ENCODE measurements around the gene DHX34. TPM values are rescaled to one million over a fixed set of nuclear protein-coding genes. Genes with fewer than 3 reads are reported as not detected.
"Not testable (repeated sequence)": the region's sequence is repeated elsewhere in the genome, so short reads cannot be mapped to it uniquely, and the experiment has no call there.

Gene DHX34
- total and polyA plus RNA-seq, 2 experiments from 2014 or later: 7.7 to 11.0 TPM

DNA sequence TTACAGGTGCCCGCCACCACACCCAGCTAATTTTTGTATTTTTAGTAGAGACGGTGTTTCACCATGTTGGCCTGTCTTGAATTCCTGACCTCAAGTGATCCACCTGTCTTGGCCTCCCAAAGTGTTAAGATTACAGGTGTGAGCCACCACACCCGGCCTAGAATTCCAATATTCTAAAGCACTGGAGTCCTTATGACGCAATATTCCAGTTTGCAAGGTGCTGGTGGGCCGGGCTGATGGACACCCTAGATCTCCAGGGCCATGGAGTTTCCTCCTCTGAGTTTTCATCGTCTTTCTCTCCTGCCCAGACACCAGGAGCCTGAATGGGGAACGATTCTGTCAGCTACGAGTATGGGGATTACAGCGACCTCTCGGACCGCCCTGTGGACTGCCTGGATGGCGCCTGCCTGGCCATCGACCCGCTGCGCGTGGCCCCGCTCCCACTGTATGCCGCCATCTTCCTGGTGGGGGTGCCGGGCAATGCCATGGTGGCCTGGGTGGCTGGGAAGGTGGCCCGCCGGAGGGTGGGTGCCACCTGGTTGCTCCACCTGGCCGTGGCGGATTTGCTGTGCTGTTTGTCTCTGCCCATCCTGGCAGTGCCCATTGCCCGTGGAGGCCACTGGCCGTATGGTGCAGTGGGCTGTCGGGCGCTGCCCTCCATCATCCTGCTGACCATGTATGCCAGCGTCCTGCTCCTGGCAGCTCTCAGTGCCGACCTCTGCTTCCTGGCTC lies 8.5 kb upstream of the DHX34 start:
- H3K9me3 ChIP-seq (ENCODE audit: low read depth): no peaks in the 10 kb centered on the region

DNA sequence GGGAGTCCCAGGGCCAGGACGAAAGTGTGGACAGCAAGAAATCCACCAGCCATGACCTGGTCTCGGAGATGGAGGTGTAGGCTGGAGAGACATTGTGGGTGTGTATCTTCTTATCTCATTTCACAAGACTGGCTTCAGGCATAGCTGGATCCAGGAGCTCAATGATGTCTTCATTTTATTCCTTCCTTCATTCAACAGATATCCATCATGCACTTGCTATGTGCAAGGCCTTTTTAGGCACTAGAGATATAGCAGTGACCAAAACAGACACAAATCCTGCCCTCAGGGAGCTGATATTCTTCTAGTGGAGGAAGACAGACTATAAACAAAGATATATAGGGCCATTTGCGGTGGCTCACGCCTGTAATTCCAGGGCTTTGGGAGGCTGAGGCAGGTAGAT lies 7.4 kb upstream of the DHX34 start:
- Histone ChIP-seq H3K4me2 (ENCODE audit: unreplicated experiment) (no peak overlapping the region), H3K36me3 (ENCODE audit: low read depth) (no peaks in the 10 kb centered on the region), H3K27ac (no peak overlapping the region), H3K4me3 (no peak overlapping the region), H3K9me2 (ENCODE audit: insufficient read depth) (no peaks in the 10 kb centered on the region), H3K9me3 (ENCODE audit: low read depth) (no peaks in the 10 kb centered on the region), H3F3A (ENCODE audit: insufficient read depth) (no peaks in the 10 kb centered on the region), H3K9ac (no peak overlapping the region), H3K4me1 (ENCODE audit: insufficient read depth) (no peaks in the 10 kb centered on the region), H2AFZ (no peak overlapping the region), H3K27me3 (replicated peaks; ENCODE audit: insufficient read depth) (no peaks in the 10 kb centered on the region), H3K79me2 (ENCODE audit: insufficient read depth) (no peaks in the 10 kb centered on the region), H4K20me1 (ENCODE audit: insufficient read depth) (no peaks in the 10 kb centered on the region)
- in situ Hi-C loops (cut with MboI): no loop called here
- no peak for TF ChIP-seq EZH2phosphoT487 (IDR thresholded peaks at IDR 0.05; ENCODE audit: insufficient read depth, low read depth)
- TF ChIP-seq EZH2 (IDR thresholded peaks at IDR 0.05; ENCODE audit: insufficient read depth, poor library complexity, severe bottlenecking): no peak
- 86 to 93% methylated on average over 4 of the region's 4 CpGs for WGBS, 2 experiments (ENCODE audit: low coverage in 1 of 2, low lambda C conversion rate in 2 of 2, missing lambda C conversion rate in 2 of 2)
- no peak for DNase-seq

More for the DNA sequence above, 8.5 kb upstream of the DHX34 start:
- Histone ChIP-seq H3K4me3 (no peak overlapping the region), H2AFZ (no peak overlapping the region), H3F3A (ENCODE audit: insufficient read depth) (no peaks in the 10 kb centered on the region), H3K27me3 (replicated peaks; ENCODE audit: insufficient read depth) (no peaks in the 10 kb centered on the region), H3K4me1 (ENCODE audit: insufficient read depth) (no peaks in the 10 kb centered on the region), H3K9ac (no peak overlapping the region), H3K36me3 (ENCODE audit: low read depth) (no peaks in the 10 kb centered on the region), H3K27ac (no peak overlapping the region), H3K4me2 (ENCODE audit: unreplicated experiment) (no peak overlapping the region), H4K20me1 (ENCODE audit: insufficient read depth) (no peaks in the 10 kb centered on the region), H3K9me2 (ENCODE audit: insufficient read depth) (no peaks in the 10 kb centered on the region), H3K79me2 (ENCODE audit: insufficient read depth) (no peaks in the 10 kb centered on the region)
- 88% methylated on average over 26 to 29 of the region's 29 CpGs for WGBS, 2 experiments (ENCODE audit: low coverage in 1 of 2, low lambda C conversion rate in 2 of 2, missing lambda C conversion rate in 2 of 2)
- DNase-seq: no peak
- in situ Hi-C loops (cut with MboI): no loop called here
- TF ChIP-seq EZH2 (IDR thresholded peaks at IDR 0.05; ENCODE audit: insufficient read depth, poor library complexity, severe bottlenecking) (no peak), EZH2phosphoT487 (IDR thresholded peaks at IDR 0.05; ENCODE audit: insufficient read depth, low read depth) (no peak)

DNA sequence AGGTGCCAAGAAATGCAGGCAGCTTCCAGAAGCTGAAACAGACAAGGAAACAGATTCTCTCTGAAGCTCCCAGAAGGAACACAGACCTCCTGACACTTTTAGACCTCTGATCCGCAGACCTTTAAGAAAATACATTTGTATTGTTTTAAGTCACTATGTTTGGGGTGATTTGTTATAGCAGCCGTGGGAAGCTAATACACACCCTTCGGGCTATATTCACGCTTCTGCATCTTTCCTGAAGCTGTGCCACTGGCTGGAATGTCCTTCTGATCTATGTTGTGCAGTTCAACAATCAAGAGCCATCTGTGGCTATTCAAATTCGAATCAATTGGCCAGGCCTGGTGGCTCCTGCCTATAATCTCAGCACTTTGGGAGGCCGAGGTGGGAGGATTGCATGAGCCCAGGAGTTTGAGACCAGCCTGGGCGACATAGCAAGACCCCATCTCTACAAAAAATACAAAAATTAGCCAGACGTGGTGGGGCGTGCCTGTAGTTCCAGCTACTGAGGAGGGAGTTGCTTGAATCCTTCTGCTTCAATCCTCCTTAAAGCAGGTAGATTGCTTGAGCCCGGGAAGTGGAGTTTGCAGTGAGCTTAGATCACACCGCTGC lies 5.8 kb upstream of the DHX34 start:
- Histone ChIP-seq H3K27me3 (replicated peaks; ENCODE audit: insufficient read depth) (no peaks in the 10 kb centered on the region), H3K9ac (no peak overlapping the region), H3F3A (ENCODE audit: insufficient read depth) (no peaks in the 10 kb centered on the region), H3K9me3 (ENCODE audit: low read depth) (no peaks in the 10 kb centered on the region), H3K4me3 (no peak overlapping the region), H3K79me2 (ENCODE audit: insufficient read depth) (no peaks in the 10 kb centered on the region), H4K20me1 (ENCODE audit: insufficient read depth) (no peaks in the 10 kb centered on the region), H3K27ac (no peak overlapping the region), H3K4me1 (ENCODE audit: insufficient read depth) (no peaks in the 10 kb centered on the region), H3K4me2 (ENCODE audit: unreplicated experiment) (no peak overlapping the region), H3K9me2 (ENCODE audit: insufficient read depth) (no peaks in the 10 kb centered on the region), H2AFZ (no peak overlapping the region), H3K36me3 (ENCODE audit: low read depth) (no peaks in the 10 kb centered on the region)
- TF ChIP-seq EZH2 (IDR thresholded peaks at IDR 0.05; ENCODE audit: insufficient read depth, poor library complexity, severe bottlenecking) (no peak), EZH2phosphoT487 (IDR thresholded peaks at IDR 0.05; ENCODE audit: insufficient read depth, low read depth) (no peak)
- WGBS, 2 experiments (ENCODE audit: low coverage in 1 of 2, low lambda C conversion rate in 2 of 2, missing lambda C conversion rate in 2 of 2): 74 to 75% methylated on average over 11 of the region's 11 CpGs
- in situ Hi-C loops (cut with MboI): no loop called here
- no peak for DNase-seq

DNA sequence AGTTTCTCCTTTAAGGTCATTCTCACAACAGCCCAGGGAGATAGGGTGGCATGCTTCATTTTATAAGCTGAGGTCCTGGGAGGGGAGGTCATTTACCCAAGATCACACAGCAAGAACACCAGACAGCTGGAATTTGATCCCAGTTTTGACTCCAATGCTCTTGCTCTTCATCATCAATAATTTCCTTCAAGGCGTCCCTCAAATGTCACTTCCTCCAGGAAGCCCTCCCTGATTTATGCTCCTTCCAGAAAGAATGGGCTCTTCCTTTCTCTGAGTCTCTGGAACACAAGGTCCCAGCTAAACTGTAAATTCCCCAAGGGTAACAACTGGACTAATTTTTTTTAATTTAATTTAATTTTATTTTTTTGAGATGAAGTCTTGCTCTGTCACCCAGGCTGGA lies 4.7 kb upstream of the DHX34 start:
- H3K36me3 ChIP-seq (ENCODE audit: low read depth): no peaks in the 10 kb centered on the region
- H4K20me1 ChIP-seq (ENCODE audit: insufficient read depth): no peaks in the 10 kb centered on the region
- H3K27ac ChIP-seq: no peak overlapping the region
- no peak for DNase-seq
- peaks cover 2% of the 10 kb centered on the region; the same call in 1 of the 2 replicates for H3K79me2 ChIP-seq (ENCODE audit: insufficient read depth)
- no peak overlapping the region for H3K4me3 ChIP-seq
- no peaks in the 10 kb centered on the region for H3K9me3 ChIP-seq (ENCODE audit: low read depth)
- no peaks in the 10 kb centered on the region for H3F3A ChIP-seq (ENCODE audit: insufficient read depth)
- no peak overlapping the region for H2AFZ ChIP-seq
- in situ Hi-C loops (cut with MboI): no loop called here
- WGBS, 2 experiments (ENCODE audit: low coverage in 1 of 2, low lambda C conversion rate in 2 of 2, missing lambda C conversion rate in 2 of 2): 90 to 100% methylated on average over 1 of the region's 1 CpG
- no peak overlapping the region for H3K4me2 ChIP-seq (ENCODE audit: unreplicated experiment)
- no peaks in the 10 kb centered on the region for H3K9me2 ChIP-seq (ENCODE audit: insufficient read depth)
- H3K9ac ChIP-seq: no peak overlapping the region
- no peaks in the 10 kb centered on the region for H3K27me3 ChIP-seq (replicated peaks; ENCODE audit: insufficient read depth)
- TF ChIP-seq EZH2 (IDR thresholded peaks at IDR 0.05; ENCODE audit: insufficient read depth, poor library complexity, severe bottlenecking) (no peak), EZH2phosphoT487 (IDR thresholded peaks at IDR 0.05; ENCODE audit: insufficient read depth, low read depth) (no peak)
- H3K4me1 ChIP-seq (ENCODE audit: insufficient read depth): no peaks in the 10 kb centered on the region

DNA sequence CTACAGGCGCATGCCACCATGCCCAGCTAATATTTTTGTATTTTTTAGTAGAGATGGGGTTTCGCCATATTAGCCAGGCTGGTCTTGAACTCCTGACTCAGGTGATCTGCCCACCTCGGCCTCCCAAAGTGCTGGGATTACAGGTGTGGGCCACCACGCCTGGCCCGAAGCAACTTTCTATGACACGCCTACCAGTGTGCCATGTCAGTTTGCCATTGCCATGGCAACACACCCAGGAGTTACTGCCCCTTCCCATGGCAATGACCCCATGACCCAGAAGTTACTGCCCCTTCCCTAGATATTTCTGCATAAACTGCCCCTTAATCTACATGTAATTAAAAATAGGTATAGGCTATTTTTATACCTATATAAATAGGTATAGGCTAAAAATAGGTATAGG lies 3.1 kb upstream of the DHX34 start:
- H3K4me1 ChIP-seq (ENCODE audit: insufficient read depth); H3K27me3 ChIP-seq (replicated peaks; ENCODE audit: insufficient read depth); H3K27ac ChIP-seq; H3K4me2 ChIP-seq (ENCODE audit: unreplicated experiment); H2AFZ ChIP-seq; H3K9me3 ChIP-seq (ENCODE audit: low read depth); H3K4me3 ChIP-seq; H3F3A ChIP-seq (ENCODE audit: insufficient read depth); H3K9me2 ChIP-seq (ENCODE audit: insufficient read depth); H3K36me3 ChIP-seq (ENCODE audit: low read depth); in situ Hi-C loops (cut with MboI); H4K20me1 ChIP-seq (ENCODE audit: insufficient read depth); H3K9ac ChIP-seq; DNase-seq: not testable (repeated sequence)
- peaks cover 18% of the 10 kb centered on the region for H3K79me2 ChIP-seq (ENCODE audit: insufficient read depth)
- 75 to 77% methylated on average over 6 of the region's 6 CpGs for WGBS, 2 experiments (ENCODE audit: low coverage in 1 of 2, low lambda C conversion rate in 2 of 2, missing lambda C conversion rate in 2 of 2)
